DND-41 (cell line): ENCODE results near the gene GPR37.

Source experiments
- EZH2 ChIP-seq: IDR thresholded peaks from 3 replicates; pipeline ENCODE4 v1.6.1; 2012; ENCODE audit warnings: borderline replicate concordance, low read depth, mild to moderate bottlenecking, moderate library complexity, low read length, inconsistent platforms; ENCODE audit not compliant: severe bottlenecking
- TF ChIP-seq, protein P1 (sequence below): IDR thresholded peaks from 2 replicates; pipeline ENCODE4 v1.5.1; 2012; ENCODE audit warnings: borderline replicate concordance, low read length, moderate library complexity, mild to moderate bottlenecking; ENCODE audit not compliant: poor library complexity, severe bottlenecking; ENCODE audit errors: extremely low read depth

- TF ChIP-seq, protein P1, sequence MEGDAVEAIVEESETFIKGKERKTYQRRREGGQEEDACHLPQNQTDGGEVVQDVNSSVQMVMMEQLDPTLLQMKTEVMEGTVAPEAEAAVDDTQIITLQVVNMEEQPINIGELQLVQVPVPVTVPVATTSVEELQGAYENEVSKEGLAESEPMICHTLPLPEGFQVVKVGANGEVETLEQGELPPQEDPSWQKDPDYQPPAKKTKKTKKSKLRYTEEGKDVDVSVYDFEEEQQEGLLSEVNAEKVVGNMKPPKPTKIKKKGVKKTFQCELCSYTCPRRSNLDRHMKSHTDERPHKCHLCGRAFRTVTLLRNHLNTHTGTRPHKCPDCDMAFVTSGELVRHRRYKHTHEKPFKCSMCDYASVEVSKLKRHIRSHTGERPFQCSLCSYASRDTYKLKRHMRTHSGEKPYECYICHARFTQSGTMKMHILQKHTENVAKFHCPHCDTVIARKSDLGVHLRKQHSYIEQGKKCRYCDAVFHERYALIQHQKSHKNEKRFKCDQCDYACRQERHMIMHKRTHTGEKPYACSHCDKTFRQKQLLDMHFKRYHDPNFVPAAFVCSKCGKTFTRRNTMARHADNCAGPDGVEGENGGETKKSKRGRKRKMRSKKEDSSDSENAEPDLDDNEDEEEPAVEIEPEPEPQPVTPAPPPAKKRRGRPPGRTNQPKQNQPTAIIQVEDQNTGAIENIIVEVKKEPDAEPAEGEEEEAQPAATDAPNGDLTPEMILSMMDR: no peak
- TF ChIP-seq EZH2: no peak
Observed at GRCh38 chr7:124769136-124769535, 3.5 kb upstream of the GPR37 start.
